HepG2 (cell line): Measurements from ENCODE around the gene NFS1. TPM values are rescaled to one million over a fixed set of nuclear protein-coding genes. Genes with fewer than 3 reads are reported as not detected.
A peak's percentile ranks its signal among the peaks of the same experiment; 100 is the strongest.

ENCODE experiments used
- ARHGAP35 ChIP-seq: sonication (generic); formaldehyde crosslinking; IDR thresholded peaks from 2 replicates; pipeline ENCODE4 v1.9.0; 2022; ENCODE audit warnings: mild to moderate bottlenecking, inconsistent platforms, moderate library complexity, missing genetic modification reagents, borderline replicate concordance
- ATM ChIP-seq: fragments of 450-650 bp; IDR thresholded peaks from 2 replicates; pipeline ENCODE4 v1.7.1; 2017; ENCODE audit warnings: mild to moderate bottlenecking, borderline replicate concordance
- GFI1 ChIP-seq: sonication (generic); formaldehyde crosslinking; IDR thresholded peaks from 2 replicates; pipeline ENCODE4 v1.5.0; 2020; ENCODE audit warnings: missing genetic modification reagents, mild to moderate bottlenecking, borderline replicate concordance
- PCBP2 ChIP-seq: fragments of 200-400 bp; formaldehyde crosslinking; optimal IDR thresholded peaks from 2 replicates; pipeline ENCODE3; 2018; ENCODE audit warnings: low read length, low read depth; ENCODE audit not compliant: poor library complexity, severe bottlenecking
- RFX5 ChIP-seq: IDR thresholded peaks from 2 replicates; pipeline ENCODE4 v1.6.1; 2011; ENCODE audit warnings: low read depth, low read length, improper control_type of control experiment
- RFXANK ChIP-seq: IDR thresholded peaks from 2 replicates; pipeline ENCODE4 v1.6.1; 2016
- SIN3A ChIP-seq: IDR thresholded peaks from 2 replicates; pipeline ENCODE4 v1.6.1; 2011; ENCODE audit warnings: low read depth, mild to moderate bottlenecking, control low read depth, low read length, borderline replicate concordance
- SRSF4 ChIP-seq: fragments of 200-400 bp; formaldehyde crosslinking; IDR thresholded peaks from one replicate; pipeline ENCODE4 v1.6.1; 2018; ENCODE audit warnings: mild to moderate bottlenecking, low read depth, low read length, moderate library complexity; ENCODE audit not compliant: poor library complexity, severe bottlenecking
- ZKSCAN1 ChIP-seq: fragments of 150-350 bp; IDR thresholded peaks from 2 replicates; pipeline ENCODE4 v1.6.1; 2014; ENCODE audit warnings: low read length
- ZKSCAN5 ChIP-seq: sonication (generic); formaldehyde crosslinking; IDR thresholded peaks from 2 replicates; pipeline ENCODE4 v1.5.1; 2020; ENCODE audit warnings: mild to moderate bottlenecking, missing genetic modification reagents
- ZMAT5 ChIP-seq: sonication (generic); formaldehyde crosslinking; IDR thresholded peaks from 2 replicates; pipeline ENCODE4 v1.5.0; 2020; ENCODE audit warnings: mild to moderate bottlenecking, low read depth, missing genetic modification reagents, borderline replicate concordance
- ZNF234 ChIP-seq: sonication (generic); formaldehyde crosslinking; conservative IDR thresholded peaks from 2 replicates; pipeline ENCODE4 v1.5.1; 2020; ENCODE audit warnings: mild to moderate bottlenecking, missing genetic modification reagents
- ZNF460 ChIP-seq: sonication (generic); formaldehyde crosslinking; IDR thresholded peaks from 2 replicates; pipeline ENCODE4 v1.5.1; 2020; ENCODE audit warnings: missing genetic modification reagents, mild to moderate bottlenecking, borderline replicate concordance
- ZNF550 ChIP-seq: sonication (generic); formaldehyde crosslinking; IDR thresholded peaks from 2 replicates; pipeline ENCODE4 v1.4.0; 2020; ENCODE audit warnings: mild to moderate bottlenecking, missing genetic modification reagents, borderline replicate concordance
- ZNF563 ChIP-seq: sonication (generic); formaldehyde crosslinking; IDR thresholded peaks from 2 replicates; pipeline ENCODE4 v1.8.0; 2022; ENCODE audit warnings: mild to moderate bottlenecking, moderate library complexity, missing genetic modification reagents
- ZNF724P ChIP-seq: sonication (generic); formaldehyde crosslinking; IDR thresholded peaks from 2 replicates; pipeline ENCODE4 v1.8.0; 2022; ENCODE audit warnings: missing genetic modification reagents, borderline replicate concordance
- ZNF878 ChIP-seq: sonication (generic); formaldehyde crosslinking; IDR thresholded peaks from 2 replicates; pipeline ENCODE4 v1.8.1; 2023; ENCODE audit warnings: mild to moderate bottlenecking, missing genetic modification reagents, moderate library complexity
- polyA plus RNA-seq, 8 experiments: library from polyadenylated mRNA; depleted of rRNA in 3 of 8; stranded (reverse) in 7 of 8; unstranded in 1 of 8; fragments of >200 nt; fragmentation: Illumina TruSeq in 4 of 8; extraction: Trizol in 4 of 8; gene quantifications; 2 replicates each; pipeline versions ENCODE4 v1.2.1 to v1.2.3, GENCODE V29; 2011 to 2016; ENCODE audit warnings: low read depth in 4 of 8, missing spikeins in 1 of 8, mixed read lengths in 1 of 8; ENCODE audit not compliant: insufficient read depth in 1 of 8
- total RNA-seq, 5 experiments: library from RNA; depleted of rRNA; stranded (reverse); fragments of >200 nt; fragmentation: Illumina TruSeq; extraction: Trizol; gene quantifications; 2 replicates each; pipeline ENCODE4 v1.2.3, GENCODE V29; 2016; ENCODE audit warnings: low read depth in 1 of 5
- TF ChIP-seq, protein P1 (sequence below): sonication (generic); formaldehyde crosslinking; IDR thresholded peaks from 2 replicates; pipeline ENCODE4 v1.5.0; 2020; ENCODE audit warnings: missing genetic modification reagents
- TF ChIP-seq, protein P2 (sequence below): sonication (generic); formaldehyde crosslinking; IDR thresholded peaks from 2 replicates; pipeline ENCODE4 v1.4.0; 2020; ENCODE audit warnings: missing genetic modification reagents
- TF ChIP-seq, protein P3 (sequence below): sonication (generic); formaldehyde crosslinking; IDR thresholded peaks from 2 replicates; pipeline ENCODE4 v1.4.0; 2020; ENCODE audit warnings: missing genetic modification reagents, low read depth, mild to moderate bottlenecking, borderline replicate concordance

NFS1 gene
- total and polyA plus RNA-seq, 2 of the 13 experiments (the other 11 are each of a cell fraction or from before 2014, with no cell fraction given), result 65.9 to 88.1 TPM

GRCh38 chr20:35664466-35665206 lies 34.5 kb downstream of the NFS1 start, which contains the start of the genes CPNE1 and RBM12 (continued):
- TF ChIP-seq SRSF4, result peak; percentile 44
- 0 out of 2 replicates have a peak, but pooled peaks have one; percentile 30 for TF ChIP-seq ZKSCAN1
- peak; percentile 67; the same call in 1 of the 2 replicates for TF ChIP-seq RFX5
- peak; percentile 99 for TF ChIP-seq ZNF234 (CRISPR knock-in tag)
- no peak; the same call in 1 of the 2 replicates for TF ChIP-seq ZNF460 (CRISPR knock-in tag)
- peak; percentile 78 for TF ChIP-seq GFI1 (CRISPR knock-in tag)
- peak; percentile 92 for TF ChIP-seq SIN3A
- TF ChIP-seq PCBP2, result no peak
- TF ChIP-seq, protein P1, sequence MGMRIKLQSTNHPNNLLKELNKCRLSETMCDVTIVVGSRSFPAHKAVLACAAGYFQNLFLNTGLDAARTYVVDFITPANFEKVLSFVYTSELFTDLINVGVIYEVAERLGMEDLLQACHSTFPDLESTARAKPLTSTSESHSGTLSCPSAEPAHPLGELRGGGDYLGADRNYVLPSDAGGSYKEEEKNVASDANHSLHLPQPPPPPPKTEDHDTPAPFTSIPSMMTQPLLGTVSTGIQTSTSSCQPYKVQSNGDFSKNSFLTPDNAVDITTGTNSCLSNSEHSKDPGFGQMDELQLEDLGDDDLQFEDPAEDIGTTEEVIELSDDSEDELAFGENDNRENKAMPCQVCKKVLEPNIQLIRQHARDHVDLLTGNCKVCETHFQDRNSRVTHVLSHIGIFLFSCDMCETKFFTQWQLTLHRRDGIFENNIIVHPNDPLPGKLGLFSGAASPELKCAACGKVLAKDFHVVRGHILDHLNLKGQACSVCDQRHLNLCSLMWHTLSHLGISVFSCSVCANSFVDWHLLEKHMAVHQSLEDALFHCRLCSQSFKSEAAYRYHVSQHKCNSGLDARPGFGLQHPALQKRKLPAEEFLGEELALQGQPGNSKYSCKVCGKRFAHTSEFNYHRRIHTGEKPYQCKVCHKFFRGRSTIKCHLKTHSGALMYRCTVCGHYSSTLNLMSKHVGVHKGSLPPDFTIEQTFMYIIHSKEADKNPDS (CRISPR knock-in tag), result peak; percentile 69; the same call in 1 of the 2 replicates
- TF ChIP-seq ATM, result no peak
- peak; percentile 46; the same call in 1 of the 2 replicates for TF ChIP-seq ZKSCAN5 (CRISPR knock-in tag)
- TF ChIP-seq, protein P2, sequence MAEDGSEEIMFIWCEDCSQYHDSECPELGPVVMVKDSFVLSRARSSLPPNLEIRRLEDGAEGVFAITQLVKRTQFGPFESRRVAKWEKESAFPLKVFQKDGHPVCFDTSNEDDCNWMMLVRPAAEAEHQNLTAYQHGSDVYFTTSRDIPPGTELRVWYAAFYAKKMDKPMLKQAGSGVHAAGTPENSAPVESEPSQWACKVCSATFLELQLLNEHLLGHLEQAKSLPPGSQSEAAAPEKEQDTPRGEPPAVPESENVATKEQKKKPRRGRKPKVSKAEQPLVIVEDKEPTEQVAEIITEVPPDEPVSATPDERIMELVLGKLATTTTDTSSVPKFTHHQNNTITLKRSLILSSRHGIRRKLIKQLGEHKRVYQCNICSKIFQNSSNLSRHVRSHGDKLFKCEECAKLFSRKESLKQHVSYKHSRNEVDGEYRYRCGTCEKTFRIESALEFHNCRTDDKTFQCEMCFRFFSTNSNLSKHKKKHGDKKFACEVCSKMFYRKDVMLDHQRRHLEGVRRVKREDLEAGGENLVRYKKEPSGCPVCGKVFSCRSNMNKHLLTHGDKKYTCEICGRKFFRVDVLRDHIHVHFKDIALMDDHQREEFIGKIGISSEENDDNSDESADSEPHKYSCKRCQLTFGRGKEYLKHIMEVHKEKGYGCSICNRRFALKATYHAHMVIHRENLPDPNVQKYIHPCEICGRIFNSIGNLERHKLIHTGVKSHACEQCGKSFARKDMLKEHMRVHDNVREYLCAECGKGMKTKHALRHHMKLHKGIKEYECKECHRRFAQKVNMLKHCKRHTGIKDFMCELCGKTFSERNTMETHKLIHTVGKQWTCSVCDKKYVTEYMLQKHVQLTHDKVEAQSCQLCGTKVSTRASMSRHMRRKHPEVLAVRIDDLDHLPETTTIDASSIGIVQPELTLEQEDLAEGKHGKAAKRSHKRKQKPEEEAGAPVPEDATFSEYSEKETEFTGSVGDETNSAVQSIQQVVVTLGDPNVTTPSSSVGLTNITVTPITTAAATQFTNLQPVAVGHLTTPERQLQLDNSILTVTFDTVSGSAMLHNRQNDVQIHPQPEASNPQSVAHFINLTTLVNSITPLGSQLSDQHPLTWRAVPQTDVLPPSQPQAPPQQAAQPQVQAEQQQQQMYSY (CRISPR knock-in tag), result peak; percentile 43; the same call in 1 of the 2 replicates
- no peak; the same call in 1 of the 2 replicates for TF ChIP-seq ZMAT5
- peak; percentile 93 for TF ChIP-seq ZNF563
- peak; percentile 99 for TF ChIP-seq ZNF724P (CRISPR knock-in tag)
- TF ChIP-seq, protein P3, sequence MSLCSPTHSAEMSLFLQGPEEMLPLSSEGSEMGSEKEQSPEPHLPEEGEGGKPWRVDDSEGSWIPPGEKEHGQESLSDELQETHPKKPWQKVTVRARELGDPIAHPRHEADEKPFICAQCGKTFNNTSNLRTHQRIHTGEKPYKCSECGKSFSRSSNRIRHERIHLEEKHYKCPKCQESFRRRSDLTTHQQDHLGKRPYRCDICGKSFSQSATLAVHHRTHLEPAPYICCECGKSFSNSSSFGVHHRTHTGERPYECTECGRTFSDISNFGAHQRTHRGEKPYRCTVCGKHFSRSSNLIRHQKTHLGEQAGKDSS, result peak; percentile 97
- peak; percentile 89 for TF ChIP-seq ARHGAP35 (CRISPR knock-in tag)
- TF ChIP-seq RFXANK (CRISPR knock-in tag), result 0 out of 2 replicates have a peak, but pooled peaks have one; percentile 49
- 0 out of 2 replicates have a peak, but pooled peaks have one; percentile 0 for TF ChIP-seq ZNF878 (CRISPR knock-in tag)
- peak; percentile 88 for TF ChIP-seq ZNF550 (CRISPR knock-in tag)
